Right lobe of liver (tissue), 4 donors: ENCODE results near the gene STKLD1.

Experiments used
- CTCF ChIP-seq, 4 donors: fragments of 200-600 bp in 3 of 4; fragments of 450-650 bp in 1 of 4; IDR thresholded peaks; one replicate each; pipeline versions ENCODE4 v1.5.1 to v1.8.0; 2016 to 2022; ENCODE audit warnings: antibody characterized with exemption in 4 of 4, mild to moderate bottlenecking in 2 of 4
- POLR2A ChIP-seq: fragments of 450-650 bp; IDR thresholded peaks from one replicate; pipeline ENCODE4 v1.6.1; 2017; ENCODE audit warnings: antibody characterized with exemption, mild to moderate bottlenecking
- donor health status: DM: no; HTN: no; CAD: no.
- donor health status: DM: no; HTN: no; CAD: no.
- donor health status: DM: no; HTN: yes; CAD: no.

GRCh38 chr9:133348718-133349573 is 27.2 kb upstream of the STKLD1 start:
- TF ChIP-seq CTCF (IDR thresholded peaks at IDR 0.05) = no peak
- no peak for TF ChIP-seq POLR2A
